ENCODE measurements around the gene ZNF213.
"Not testable (repeated sequence)": the region's sequence is repeated elsewhere in the genome, so short reads cannot be mapped to it uniquely, and the experiment has no call there.

The ZNF213 gene

GRCh38 chr16:3148256-3149192 lies 13.7 kb downstream of the ZNF213 start:
- DNase-seq (ENCODE audit: low read depth in 2 of 2), result no peak

- no peak for DNase-seq (ENCODE audit: low read depth in 2 of 2)
These were observed 14.3 kb downstream of the ZNF213 start for GRCh38 chr16:3149193-3149530.

GRCh38 chr16:3149630-3150345 lies 15.0 kb downstream of the ZNF213 start:
- no peak for DNase-seq (ENCODE audit: low read depth in 2 of 2)

GRCh38 chr16:3150346-3151218 lies 15.8 kb downstream of the ZNF213 start:
- DNase-seq (ENCODE audit: low read depth in 2 of 2), result peak; percentile 89 to 91

GRCh38 chr16:3152027-3152276 lies 17.1 kb downstream of the ZNF213 start:
- no peak for DNase-seq (ENCODE audit: low read depth in 2 of 2)

GRCh38 chr16:3152277-3152990 lies 17.6 kb downstream of the ZNF213 start:
- DNase-seq (ENCODE audit: low read depth in 2 of 2), result peak; percentile 81 to 82

GRCh38 chr16:3152991-3153368 lies 18.2 kb downstream of the ZNF213 start:
- no peak for DNase-seq (ENCODE audit: low read depth in 2 of 2)

GRCh38 chr16:3155181-3155580 lies 20.4 kb downstream of the ZNF213 start:
- DNase-seq (ENCODE audit: low read depth in 2 of 2), result no peak

GRCh38 chr16:3155972-3156371 lies 21.1 kb downstream of the ZNF213 start:
- no peak for DNase-seq (ENCODE audit: low read depth in 2 of 2)

- peak; percentile 89 to 91 for DNase-seq (ENCODE audit: low read depth in 2 of 2)
These were observed 22.6 kb downstream of the ZNF213 start for GRCh38 chr16:3157229-3158025.

GRCh38 chr16:3158026-3158509 lies 23.2 kb downstream of the ZNF213 start:
- DNase-seq (ENCODE audit: low read depth in 2 of 2), result no peak

- peak in 1 of 2 experiments; percentile 58 for DNase-seq (ENCODE audit: low read depth in 2 of 2)
These were observed 23.9 kb downstream of the ZNF213 start for GRCh38 chr16:3158510-3159314.

- no peak for DNase-seq (ENCODE audit: low read depth in 2 of 2)
These were observed 26.6 kb downstream of the ZNF213 start for GRCh38 chr16:3161235-3162018.

- DNase-seq (ENCODE audit: low read depth in 2 of 2), result no peak
These were observed 29.5 kb downstream of the ZNF213 start for GRCh38 chr16:3164121-3164991.

- DNase-seq (ENCODE audit: low read depth in 2 of 2), result no peak
These were observed 30.4 kb downstream of the ZNF213 start for GRCh38 chr16:3165111-3165822.

GRCh38 chr16:3166505-3166886 lies 31.7 kb downstream of the ZNF213 start:
- no peak for DNase-seq (ENCODE audit: low read depth in 2 of 2)

GRCh38 chr16:3168729-3169128 lies 33.9 kb downstream of the ZNF213 start:
- not testable (repeated sequence) for DNase-seq (ENCODE audit: low read depth in 2 of 2)

All from fibroblast of skin of left biceps (primary cell).